ENCODE measurements around the gene ZFPL1.

DNA sequence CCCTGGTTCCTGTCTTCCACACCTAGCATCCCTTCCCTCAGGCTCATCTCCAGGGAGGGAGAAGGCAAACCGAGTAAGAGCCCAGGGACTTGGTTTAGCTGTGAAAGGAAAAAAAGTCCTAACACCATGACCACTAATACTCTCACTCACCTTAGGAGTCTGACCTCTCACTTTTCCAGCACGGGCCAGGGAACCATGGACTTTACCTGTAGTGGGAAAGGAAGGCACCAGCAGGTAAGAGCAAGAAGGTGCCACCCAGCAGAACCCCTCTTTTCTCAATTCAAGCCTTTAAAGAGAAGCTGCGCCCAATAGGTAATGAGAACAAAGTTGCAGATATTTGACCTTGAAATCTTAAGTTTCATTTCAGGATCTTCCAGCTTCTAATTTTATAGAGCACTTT, 36.8 kb downstream of the ZFPL1 start:
- no peak for TF ChIP-seq POLR2A (IDR thresholded peaks at IDR 0.05)
- no peak for TF ChIP-seq CTCF (IDR thresholded peaks at IDR 0.05)

All from adrenal gland (tissue), 5 donors.